Measurements from ENCODE around the gene GPS2.

GRCh38 chr17:7289256-7290032 is 25.7 kb downstream of the GPS2 start:
- TF ChIP-seq, protein P1, sequence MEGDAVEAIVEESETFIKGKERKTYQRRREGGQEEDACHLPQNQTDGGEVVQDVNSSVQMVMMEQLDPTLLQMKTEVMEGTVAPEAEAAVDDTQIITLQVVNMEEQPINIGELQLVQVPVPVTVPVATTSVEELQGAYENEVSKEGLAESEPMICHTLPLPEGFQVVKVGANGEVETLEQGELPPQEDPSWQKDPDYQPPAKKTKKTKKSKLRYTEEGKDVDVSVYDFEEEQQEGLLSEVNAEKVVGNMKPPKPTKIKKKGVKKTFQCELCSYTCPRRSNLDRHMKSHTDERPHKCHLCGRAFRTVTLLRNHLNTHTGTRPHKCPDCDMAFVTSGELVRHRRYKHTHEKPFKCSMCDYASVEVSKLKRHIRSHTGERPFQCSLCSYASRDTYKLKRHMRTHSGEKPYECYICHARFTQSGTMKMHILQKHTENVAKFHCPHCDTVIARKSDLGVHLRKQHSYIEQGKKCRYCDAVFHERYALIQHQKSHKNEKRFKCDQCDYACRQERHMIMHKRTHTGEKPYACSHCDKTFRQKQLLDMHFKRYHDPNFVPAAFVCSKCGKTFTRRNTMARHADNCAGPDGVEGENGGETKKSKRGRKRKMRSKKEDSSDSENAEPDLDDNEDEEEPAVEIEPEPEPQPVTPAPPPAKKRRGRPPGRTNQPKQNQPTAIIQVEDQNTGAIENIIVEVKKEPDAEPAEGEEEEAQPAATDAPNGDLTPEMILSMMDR (IDR thresholded peaks at IDR 0.05), result no peak
- TF ChIP-seq EZH2 (IDR thresholded peaks at IDR 0.05; ENCODE audit: borderline replicate concordance, insufficient read depth, low read depth, low read length, poor library complexity, severe bottlenecking), result no peak
